HL-60/S4 (cell line): ENCODE results near the gene FIBCD1.

Experiments
- in situ Hi-C: fragments of 300-500 bp; cut with MboI; formaldehyde crosslinking; loops from 2 replicates; pipeline ENCODE4 v1.14.3; 2022; ENCODE audit warnings: low sequenced_read_pairs

The FIBCD1 gene

DNA sequence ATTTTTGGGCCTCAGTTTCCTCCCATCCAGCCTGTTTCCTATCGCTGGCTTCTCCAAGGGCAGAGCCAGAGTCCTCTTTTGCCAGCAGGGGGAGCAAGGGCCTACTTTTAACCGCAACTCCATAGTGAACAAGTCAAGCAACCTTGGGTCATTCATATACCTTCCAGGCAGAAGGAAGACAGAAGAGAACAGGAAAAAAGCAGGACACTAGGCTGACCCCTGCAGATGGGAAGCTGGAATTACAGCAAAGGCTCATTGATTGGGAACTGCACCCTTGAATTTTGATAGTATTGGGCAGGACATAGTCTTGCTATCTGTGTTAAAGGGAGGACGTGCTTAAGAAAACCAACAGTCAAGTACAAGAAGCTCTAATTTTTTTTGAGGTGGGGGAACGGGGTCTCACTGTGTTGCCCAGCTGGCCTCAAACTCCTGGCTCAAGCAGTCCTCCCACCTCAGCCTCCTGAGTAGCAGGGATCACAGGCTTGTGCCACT, 72.5 kb downstream of the FIBCD1 start:
- in situ Hi-C loops, result loop anchor here (10.0 kb wide), 1 partner anchor 178 kb away; no protein-coding TSS in a partner anchor

DNA sequence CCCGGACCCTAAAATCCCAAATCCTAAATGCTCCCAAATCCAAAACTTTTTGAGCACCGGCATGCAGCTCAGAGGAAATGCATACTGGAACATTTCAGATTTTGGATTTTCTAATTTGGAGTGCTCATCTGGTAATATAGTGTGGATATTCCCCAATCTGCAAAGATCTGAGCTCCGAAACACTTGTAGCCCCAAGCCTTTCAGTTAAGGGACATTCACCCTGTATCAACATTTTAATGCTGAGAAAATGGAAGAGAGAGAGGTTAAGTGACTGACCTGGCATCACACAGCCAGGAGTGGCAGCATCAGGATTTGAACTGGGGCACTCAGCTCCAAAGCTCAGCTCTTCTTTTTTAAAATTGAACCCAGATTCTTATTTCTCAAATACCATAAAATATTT, 73.1 kb downstream of the FIBCD1 start:
- in situ Hi-C loops, result loop anchor here (10.0 kb wide), 1 partner anchor 179 kb away; no protein-coding TSS in a partner anchor

DNA sequence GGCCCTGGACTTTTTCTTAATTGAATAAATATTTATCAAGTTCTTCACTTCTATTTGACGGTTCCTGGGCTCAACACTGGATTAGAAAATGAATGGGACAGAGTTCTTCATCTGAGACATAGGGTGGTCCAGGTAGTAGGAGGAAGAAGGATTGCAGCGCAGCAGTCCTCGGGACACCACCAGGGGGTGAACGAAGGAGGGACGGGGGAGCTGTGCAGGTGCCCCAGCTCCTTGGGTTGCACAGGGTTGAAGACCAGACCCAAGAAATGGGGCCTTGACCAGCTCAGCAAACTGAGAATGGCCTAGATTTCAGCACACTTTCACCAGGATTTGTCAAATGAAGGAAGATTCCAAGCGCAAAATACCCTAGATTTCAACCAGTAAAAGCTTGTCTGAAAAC, 74.5 kb downstream of the FIBCD1 start:
- in situ Hi-C loops, result loop anchor here (5.0 to 10.0 kb wide), 2 partner anchors 157 to 180 kb away; no protein-coding TSS in a partner anchor

DNA sequence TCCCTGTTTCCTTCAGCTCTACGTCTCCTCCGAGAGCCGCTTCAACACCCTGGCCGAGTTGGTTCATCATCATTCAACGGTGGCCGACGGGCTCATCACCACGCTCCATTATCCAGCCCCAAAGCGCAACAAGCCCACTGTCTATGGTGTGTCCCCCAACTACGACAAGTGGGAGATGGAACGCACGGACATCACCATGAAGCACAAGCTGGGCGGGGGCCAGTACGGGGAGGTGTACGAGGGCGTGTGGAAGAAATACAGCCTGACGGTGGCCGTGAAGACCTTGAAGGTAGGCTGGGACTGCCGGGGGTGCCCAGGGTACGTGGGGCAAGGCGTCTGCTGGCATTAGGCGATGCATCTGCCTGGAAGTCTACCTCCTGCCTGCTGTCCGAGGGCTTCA, 76.3 kb downstream of the FIBCD1 start:
- in situ Hi-C loops, result loop anchor here (5.0 to 10.0 kb wide), 2 partner anchors 155 to 182 kb away; no protein-coding TSS in a partner anchor

DNA sequence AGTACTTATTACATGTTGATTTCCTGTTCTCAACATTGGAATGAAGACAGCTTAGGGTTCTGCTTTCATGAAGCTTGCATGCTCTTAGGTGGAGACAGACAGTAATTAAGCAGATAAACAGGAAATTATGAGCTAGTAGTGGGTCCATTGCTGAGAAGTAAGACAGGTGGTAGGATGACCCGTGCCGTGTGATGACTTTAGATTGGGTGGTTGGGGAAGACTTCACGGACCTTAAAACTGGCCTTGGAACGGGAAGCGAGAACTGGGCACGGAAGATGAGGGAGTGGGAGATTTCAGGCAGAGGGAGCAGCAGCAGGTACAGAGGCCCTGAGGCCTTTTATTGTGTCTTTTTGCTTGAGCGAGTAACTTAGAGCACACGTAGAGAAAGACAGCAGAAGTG, 76.8 kb downstream of the FIBCD1 start:
- in situ Hi-C loops, result loop anchor here (5.0 to 10.0 kb wide), 2 partner anchors 155 to 183 kb away; no protein-coding TSS in a partner anchor

DNA sequence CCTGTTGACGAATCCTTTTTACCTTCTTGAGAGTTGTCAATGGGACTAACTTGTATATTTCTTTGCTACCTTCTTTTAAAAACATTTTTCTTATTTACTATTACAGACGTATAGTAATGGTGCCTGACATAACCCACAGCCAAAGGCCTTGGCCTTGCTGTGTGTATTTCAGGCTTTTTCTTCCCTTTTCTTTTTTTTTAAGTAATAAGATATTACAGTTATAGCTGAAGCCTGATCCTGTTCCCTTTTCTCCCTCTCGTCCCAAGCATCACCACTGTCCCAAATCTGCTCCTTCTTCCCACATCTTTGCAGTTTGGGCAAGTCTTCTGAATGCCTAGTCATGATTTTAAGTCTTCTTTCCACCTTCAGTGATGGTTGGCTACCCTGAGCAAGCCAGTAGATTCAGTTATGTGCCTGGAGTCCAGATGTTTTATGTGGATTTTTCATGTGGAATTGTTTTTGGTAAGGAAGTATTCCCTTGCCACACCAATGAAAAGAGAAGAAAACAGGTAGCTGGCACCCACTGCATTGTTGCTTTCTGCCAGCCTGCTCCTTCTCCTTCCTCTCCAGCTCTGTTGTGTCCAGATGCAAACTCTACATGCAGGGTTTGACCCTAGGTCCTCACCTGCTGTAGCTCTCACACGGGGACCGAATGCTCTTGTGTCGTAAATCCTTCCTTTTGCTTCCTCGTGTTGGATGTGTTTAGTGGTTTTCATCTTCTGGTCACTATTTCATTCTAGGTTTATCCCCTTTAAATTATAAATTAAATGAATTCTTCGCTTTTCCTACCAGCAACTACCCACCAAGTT, 77.5 kb downstream of the FIBCD1 start:
- in situ Hi-C loops, result loop anchor here (5.0 to 10.0 kb wide), 2 partner anchors 154 to 183 kb away; no protein-coding TSS in a partner anchor

DNA sequence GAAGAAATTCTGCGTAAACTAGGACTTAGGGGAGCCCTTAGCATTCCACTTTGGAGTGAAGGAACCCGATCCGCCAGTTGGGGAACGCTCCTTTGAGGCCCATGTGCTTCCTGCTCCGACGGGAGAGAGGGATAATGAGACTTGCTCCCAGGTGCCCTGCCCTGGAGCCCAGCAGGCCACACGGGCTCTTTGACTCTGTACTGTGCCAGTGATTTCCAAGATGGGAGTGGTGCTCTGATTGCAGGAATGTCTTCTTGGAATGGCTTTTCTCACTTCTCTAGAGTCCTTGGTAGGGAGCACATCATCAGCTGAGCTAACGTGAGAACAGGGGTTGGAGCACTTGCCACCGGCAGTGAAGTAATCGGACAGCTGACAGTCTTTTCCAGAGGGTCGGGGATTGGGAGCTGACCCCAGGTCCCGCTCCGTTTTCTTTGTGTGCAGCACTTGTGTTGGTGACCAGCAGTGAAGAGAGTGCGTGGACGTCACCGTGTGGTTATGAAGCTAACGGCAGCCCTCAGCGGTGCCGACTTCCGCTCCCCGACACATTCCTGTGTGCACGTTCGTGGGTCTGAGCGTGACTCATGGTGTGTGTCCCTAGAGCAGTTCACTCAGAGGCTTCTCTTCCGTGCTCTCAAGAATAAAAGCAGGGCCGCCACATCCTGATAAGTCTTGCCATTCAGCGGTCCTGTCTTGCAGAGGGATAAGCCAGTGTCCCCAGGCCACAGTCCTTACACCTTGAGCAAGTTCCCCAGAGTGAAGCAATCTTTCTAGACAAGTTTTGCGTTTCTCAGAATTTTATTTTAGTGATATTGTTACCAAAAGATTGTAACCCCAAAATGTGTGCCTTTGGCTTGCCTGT, 78.4 kb downstream of the FIBCD1 start:
- in situ Hi-C loops, result loop anchor here (5.0 to 10.0 kb wide), 2 partner anchors 153 to 184 kb away; no protein-coding TSS in a partner anchor

DNA sequence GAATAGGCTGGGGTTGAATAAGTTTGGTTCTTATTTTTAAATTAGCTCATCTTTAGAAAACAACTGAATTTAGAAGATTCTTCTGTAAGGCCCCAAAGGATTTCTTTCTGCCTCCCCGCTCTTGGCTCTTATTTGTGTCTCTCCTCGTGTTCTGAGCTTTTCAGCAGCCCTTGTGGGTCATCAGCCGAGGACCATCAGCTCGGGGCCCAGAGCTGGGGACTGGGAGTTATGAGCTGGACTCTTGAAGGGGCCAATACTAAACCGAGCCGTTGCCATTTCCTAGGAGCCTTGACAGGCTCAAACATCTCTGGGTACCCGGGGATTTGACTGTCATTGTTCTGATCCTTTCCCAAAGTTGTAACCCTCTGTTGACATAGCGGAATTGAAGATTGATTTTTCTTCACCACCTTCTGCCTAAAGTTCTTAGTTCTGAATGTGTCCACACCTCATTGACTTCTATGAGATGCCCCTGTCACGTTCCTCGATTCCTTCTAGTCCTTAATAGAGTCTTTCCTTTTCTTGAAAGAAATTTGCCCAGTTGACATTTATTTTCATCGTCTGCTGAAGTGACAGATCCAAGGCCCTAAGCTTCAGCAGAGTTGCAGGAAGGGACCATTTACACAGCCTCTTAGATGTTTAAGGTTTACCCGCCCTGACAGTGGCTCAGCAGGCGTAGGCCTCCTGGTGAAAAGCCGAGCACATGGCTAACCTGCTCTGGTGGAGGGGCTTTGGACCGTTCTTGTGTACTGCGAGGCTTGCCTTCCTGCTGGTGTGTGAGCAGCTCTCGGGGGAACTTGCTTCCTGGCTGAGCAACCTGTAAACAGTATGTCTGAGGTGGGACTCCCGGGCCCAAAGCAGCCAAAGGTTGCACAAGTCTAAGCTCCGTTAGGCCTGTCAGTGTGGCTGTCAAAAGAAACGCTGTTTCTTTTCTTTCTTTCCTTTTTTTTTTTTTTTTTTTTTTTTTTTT, 80.0 kb downstream of the FIBCD1 start:
- in situ Hi-C loops, result no loop called here

DNA sequence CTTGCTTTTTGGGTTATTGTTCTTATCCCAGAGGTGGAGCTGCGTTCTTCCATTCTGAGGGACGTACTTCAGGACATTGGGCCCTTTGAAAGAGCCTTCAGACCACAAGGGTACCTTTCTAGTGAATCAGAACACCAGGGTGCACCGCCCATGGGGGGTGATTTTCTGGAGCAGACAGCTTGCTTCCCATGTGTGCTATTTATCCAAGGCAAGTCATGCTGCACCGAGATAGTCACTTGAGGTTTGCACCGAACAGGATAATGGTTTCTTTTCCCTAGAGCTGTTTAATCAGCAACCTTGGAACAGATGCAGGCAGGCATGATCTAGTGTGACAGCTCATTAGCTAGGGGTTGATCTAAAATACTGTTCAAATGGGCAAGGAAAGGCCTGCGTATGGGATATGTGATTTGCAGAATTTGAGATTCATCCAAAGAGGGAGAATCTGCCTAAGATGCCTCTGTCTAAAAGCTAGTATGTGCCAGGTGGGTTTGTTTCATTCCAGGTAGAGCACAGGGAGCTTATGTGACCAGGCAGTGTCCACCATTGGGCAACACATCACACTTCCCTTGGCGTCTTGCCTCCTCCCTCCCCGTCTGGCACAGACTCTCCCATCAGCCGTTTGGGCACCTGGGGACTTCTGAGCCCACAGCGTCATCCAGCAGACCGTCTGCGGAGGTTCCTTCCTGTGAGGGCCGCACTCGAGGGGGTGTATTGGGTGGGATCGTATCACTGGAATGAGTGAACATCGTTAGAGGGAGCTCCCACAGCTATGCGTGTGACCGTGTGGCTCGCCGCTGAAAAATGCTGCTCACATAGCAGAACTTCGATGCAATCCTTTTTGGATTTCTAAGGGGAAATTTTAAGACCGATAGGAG, 80.9 kb downstream of the FIBCD1 start:
- in situ Hi-C loops, result no loop called here

DNA sequence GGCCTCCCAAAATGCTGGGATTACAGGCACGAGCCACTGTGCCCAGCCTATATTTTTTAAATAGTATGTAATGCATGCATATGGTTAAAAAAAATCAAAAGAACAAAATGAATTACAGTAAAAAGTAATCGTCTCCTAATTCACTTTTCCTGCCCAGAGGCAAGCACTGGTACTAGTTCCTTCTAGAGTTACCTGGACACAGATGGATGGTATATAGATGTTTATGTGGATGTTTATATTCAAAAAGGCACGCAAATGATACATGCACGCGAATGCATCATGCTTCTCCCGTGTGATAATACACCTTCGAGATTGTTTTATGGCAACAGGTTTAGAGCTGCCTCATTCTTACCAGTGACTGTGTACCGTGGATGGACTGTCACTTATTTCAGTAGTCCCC, 82.6 kb downstream of the FIBCD1 start:
- in situ Hi-C loops, result no loop called here

DNA sequence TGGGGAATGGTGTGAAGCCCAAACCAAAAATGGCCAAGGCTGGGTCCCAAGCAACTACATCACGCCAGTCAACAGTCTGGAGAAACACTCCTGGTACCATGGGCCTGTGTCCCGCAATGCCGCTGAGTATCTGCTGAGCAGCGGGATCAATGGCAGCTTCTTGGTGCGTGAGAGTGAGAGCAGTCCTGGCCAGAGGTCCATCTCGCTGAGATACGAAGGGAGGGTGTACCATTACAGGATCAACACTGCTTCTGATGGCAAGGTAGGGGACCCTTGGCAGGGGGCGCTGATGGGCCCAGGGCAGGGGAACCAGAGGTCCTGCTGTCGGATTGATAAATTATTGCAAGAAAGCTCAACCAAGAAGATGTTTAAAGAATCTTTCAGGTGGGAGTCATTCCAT, 84.2 kb downstream of the FIBCD1 start:
- in situ Hi-C loops, result no loop called here

DNA sequence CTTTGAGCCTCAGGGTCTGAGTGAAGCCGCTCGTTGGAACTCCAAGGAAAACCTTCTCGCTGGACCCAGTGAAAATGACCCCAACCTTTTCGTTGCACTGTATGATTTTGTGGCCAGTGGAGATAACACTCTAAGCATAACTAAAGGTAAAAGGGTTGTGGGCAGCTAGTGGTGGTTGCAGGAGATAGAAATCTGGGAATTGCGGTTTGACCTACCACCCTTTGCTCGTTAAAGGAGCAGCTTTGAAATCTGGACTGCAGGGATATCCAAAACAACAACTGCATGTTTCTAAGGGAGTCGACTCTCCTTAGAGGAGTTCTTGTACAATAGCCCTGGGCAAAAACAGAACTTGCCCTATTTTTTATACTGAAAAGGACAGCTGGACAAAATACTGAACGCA, 85.0 kb downstream of the FIBCD1 start:
- in situ Hi-C loops, result no loop called here

DNA sequence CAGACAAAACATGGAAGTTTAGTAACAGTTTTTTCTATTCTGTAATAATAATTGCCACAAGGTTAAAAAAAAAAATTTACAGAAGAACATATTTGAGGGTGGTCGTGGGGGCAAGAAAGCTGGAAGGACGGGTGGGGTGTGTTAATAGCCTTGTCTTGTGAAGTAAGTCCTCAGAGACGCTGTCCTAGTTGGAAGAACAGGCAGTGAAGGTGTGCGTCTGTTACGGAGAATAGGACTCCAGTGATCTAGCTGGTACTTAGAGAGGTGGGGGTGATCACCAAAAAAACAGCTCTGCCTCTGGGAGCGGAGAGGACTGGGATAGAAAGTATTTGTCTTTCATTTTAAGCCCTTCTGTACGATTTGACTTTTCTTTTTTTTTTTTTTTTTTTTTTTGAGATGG, 86.2 kb downstream of the FIBCD1 start:
- in situ Hi-C loops, result no loop called here
